Retinal pigment epithelial cell (primary cell): ENCODE data around the gene RNU6-9.

ENCODE experiments used
- DNase-seq: peaks from one replicate; pipeline ENCODE4 v3.0.0-alpha.2; 2010; ENCODE audit warnings: low read depth
- H3K4me3 ChIP-seq: 2 replicates; pipeline ENCODE4 v1.5.1; 2011; ENCODE audit warnings: mild to moderate bottlenecking, low read length, control low read depth, moderate library complexity
- TF ChIP-seq, protein P1 (sequence below): conservative IDR thresholded peaks from 2 replicates; pipeline ENCODE4 v1.5.1; 2011; ENCODE audit warnings: low read depth, low read length, control low read depth, inconsistent platforms

RNU6-9 gene

DNA sequence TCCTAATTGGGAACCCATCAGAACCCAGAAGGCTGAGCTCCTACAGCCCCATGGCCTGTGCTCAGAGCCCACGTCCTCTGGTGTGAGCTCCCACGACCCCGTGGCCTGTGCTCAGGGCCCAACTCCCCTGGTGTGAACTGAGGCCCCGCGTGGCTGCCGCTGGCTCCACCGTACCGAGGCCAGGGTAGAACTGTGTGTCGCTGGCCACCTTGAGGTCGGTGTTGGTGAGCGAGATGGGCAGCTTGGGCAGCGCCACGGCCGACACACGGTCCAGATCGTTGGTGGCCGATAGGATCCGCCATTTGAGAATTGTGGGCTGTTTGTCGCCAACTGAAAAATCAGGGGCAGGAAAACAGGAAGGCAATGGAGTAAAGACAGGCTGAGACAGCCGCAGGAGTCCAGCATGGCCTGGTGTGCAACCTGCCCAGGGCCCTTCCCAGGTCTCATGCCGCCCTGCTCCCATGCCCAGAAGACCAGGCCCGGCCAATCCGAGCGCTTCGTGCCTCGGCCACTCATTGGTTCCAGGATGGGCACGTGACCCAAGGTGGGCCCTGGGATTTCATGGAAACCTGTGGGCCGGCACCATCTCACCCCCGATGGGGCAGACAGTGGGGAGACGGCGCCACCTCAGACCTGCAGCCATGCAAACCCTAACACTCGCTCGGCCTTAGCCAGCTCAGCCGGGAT lies 11.8 kb upstream of the RNU6-9 start:
- no peak overlapping the region for H3K4me3 ChIP-seq
- TF ChIP-seq, protein P1, sequence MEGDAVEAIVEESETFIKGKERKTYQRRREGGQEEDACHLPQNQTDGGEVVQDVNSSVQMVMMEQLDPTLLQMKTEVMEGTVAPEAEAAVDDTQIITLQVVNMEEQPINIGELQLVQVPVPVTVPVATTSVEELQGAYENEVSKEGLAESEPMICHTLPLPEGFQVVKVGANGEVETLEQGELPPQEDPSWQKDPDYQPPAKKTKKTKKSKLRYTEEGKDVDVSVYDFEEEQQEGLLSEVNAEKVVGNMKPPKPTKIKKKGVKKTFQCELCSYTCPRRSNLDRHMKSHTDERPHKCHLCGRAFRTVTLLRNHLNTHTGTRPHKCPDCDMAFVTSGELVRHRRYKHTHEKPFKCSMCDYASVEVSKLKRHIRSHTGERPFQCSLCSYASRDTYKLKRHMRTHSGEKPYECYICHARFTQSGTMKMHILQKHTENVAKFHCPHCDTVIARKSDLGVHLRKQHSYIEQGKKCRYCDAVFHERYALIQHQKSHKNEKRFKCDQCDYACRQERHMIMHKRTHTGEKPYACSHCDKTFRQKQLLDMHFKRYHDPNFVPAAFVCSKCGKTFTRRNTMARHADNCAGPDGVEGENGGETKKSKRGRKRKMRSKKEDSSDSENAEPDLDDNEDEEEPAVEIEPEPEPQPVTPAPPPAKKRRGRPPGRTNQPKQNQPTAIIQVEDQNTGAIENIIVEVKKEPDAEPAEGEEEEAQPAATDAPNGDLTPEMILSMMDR = no peak
- no peak for DNase-seq

DNA sequence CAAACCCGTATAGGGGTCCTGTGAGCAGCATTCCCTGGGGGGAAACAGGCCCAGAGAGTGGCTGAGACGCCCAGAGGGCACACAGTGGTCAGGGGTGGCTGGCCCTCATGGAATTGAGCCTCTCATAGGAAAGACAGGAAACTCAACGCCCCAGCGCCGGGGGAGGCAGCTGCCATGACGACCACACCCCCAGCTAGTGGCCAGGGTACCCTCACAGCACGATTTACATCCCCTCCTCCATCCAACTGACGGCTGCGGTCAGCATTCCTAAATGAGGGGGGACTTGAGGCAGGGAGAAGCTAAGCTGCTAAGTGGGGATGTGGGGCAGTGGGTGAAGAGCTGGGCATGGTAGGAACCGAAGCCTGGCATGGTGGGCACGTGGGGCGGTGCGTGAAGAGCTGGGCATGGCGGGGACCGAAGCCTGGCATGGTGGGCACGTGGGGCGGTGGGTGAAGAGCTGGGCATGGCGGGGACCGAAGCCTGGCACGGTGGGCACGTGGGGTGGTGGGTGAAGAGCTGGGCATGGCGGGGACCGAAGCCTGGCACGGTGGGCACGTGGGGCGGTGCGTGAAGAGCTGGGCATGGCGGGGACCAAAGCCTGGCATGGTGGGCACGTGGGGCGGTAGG lies 10.3 kb upstream of the RNU6-9 start:
- TF ChIP-seq, protein P1 = no peak
- DNase-seq = no peak
- no peak overlapping the region for H3K4me3 ChIP-seq

DNA sequence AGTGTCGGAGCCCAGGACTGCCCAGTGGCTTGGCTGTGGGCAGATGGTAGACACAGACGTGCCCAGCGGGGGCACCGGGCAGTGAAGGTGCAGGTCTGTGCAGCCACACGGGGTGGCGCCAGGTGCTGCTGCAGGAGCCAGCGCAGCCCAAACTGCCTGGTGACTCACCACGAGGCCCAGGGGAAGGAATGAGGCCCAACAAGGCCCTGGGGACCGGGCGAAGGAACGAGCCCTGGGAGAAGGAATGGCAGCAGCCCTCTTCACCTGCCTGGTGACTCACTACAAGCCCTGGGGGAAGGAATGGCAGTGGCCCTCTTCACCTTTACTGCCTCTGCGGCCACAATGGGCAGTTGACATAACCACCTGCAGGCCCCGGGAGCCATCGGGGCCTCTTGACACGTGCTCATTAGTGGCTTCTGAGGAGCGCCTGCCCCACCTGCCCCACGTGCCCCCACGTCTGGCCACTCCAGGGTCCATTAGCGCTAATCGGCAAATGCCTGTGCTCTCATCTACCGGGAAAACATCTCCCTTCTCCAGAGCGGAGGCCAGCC lies 9.5 kb upstream of the RNU6-9 start:
- no peak overlapping the region for H3K4me3 ChIP-seq
- no peak for DNase-seq
- TF ChIP-seq, protein P1 = no peak

DNA sequence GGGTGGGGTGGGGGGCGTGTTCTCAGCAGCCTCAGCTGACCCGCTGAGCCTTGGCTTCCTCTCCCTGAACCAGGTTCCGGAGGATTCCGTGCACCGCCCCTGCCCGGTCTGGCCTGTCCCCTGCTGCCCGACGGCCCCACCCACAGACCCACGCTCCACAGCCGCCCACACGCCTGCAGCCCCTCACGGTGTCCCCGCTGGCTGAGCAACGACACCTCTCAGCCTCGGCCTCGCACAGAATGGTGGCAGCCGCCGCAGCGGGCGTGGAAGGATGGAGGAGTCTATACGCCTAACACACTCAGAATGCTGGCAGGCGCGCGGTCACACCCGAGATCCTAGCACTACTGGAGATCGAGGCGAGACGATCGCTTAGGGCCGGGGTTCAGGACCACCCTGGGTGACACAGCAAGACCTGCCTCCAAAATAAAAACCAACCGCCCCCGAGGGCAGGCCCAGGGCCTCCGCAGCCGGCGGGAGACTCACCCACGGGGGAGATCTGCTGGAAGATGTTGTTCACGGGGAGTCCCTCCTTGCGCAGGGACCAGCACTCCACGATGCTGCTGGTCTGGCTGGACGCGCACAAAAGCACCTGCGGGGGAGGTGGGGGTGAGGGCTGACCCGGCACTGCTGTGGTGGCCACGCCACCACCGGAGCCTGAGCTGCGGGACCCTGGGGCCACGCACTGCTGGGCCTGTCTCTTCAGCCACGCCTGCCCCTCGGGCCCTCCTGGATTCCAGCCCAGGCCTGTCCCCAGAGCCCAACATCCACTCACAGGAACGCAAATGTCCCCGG lies 8.7 kb upstream of the RNU6-9 start:
- DNase-seq = no peak
- TF ChIP-seq, protein P1 = no peak

DNA sequence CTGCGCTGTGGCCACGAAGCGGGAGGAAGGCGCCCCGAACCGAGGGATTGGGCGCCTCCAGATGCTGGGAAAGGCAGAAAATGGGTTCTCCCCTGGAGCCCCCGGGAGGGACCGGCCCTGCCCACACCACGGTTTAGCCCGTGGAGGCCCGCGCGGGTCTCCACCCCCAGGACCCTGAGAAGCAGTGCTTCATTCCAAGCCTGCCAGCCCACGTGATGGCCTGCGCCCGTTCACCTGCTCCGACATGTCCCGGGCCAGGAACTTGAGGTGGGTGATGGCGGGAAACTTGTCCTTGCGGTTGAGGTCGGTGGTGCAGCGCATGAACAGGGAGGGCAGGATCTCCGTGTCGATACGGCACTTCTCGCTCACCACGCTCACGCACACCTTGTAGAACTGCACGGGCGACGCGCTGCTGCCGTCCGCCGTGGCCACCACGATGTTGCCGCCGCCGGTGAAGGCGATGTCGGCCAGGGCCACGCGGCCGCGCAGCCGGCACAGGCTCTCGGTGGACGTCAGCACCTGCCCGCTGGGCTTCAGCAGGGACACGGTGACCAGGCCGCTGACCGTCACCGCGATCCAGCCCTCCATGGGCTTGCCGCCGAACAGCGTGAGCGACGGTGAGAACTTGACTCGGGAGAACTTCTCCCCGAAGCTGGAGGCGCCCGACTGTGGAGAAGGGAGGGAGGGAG lies 7.6 kb upstream of the RNU6-9 start:
- DNase-seq = no peak
- TF ChIP-seq, protein P1 = no peak
- H3K4me3 ChIP-seq = no peak overlapping the region

More for the DNA sequence above, 8.7 kb upstream of the RNU6-9 start:
- H3K4me3 ChIP-seq = no peak overlapping the region

DNA sequence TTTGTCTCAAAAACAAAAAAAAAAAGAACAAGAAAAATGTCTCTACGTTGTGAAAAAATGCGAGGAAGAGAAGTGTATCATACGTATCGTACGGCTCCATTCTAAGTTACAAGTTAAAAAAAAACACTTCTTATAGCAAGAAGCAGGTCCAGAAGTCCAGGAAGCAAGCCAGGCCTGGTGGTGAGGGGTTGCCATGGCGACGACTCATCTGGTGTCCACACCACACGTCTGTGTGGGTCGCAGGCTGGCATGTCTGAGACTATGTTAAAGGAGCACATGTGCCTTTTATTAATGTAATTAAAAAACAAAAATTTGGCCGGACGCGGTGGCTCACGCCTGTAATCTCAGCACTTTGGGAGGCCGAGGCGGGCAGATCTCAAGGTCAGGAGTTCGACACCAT lies 6.2 kb upstream of the RNU6-9 start:
- TF ChIP-seq, protein P1 = no peak
- no peak overlapping the region for H3K4me3 ChIP-seq
- no peak for DNase-seq
